ENCODE data around the gene ABCB8. TPM values are rescaled to one million over a fixed set of nuclear protein-coding genes. Genes with fewer than 3 reads are reported as not detected.

ABCB8 gene
- polyA plus RNA-seq, 12 donors, result 12.2 to 33.6 (median 18.1) TPM; not detected in 1

- DNase-seq, result no peak
These were observed 55.5 kb downstream of the ABCB8 start for GRCh38 chr7:151083824-151084160.

- no peak for DNase-seq
These were observed 57.1 kb downstream of the ABCB8 start for GRCh38 chr7:151085329-151085690.

GRCh38 chr7:151085691-151086620 lies 57.7 kb downstream of the ABCB8 start, which contains the start of gene AGAP3:
AGAP3 (plus strand) TSS chr7:151086475; CDS start chr7:151086742, 267 bp downstream.
- DNase-seq, result peak; percentile 85

- no peak for DNase-seq
These were observed 58.6 kb downstream of the ABCB8 start for GRCh38 chr7:151086802-151087244.

GRCh38 chr7:151087245-151088018 lies 59.2 kb downstream of the ABCB8 start:
- DNase-seq, result no peak

- no peak for DNase-seq
These were observed 60.0 kb downstream of the ABCB8 start for GRCh38 chr7:151088019-151088855.

GRCh38 chr7:151088856-151089699 lies 60.8 kb downstream of the ABCB8 start:
- no peak for DNase-seq

GRCh38 chr7:151089893-151090730 lies 61.9 kb downstream of the ABCB8 start:
- no peak for DNase-seq

GRCh38 chr7:151091003-151091402 lies 62.8 kb downstream of the ABCB8 start:
- no peak for DNase-seq

- no peak for DNase-seq
These were observed 63.2 kb downstream of the ABCB8 start for GRCh38 chr7:151091431-151091830.

GRCh38 chr7:151091988-151092387 lies 63.7 kb downstream of the ABCB8 start:
- DNase-seq, result no peak

- DNase-seq, result no peak
These were observed 65.5 kb downstream of the ABCB8 start for GRCh38 chr7:151093748-151094147.

- DNase-seq, result no peak
These were observed 66.4 kb downstream of the ABCB8 start for GRCh38 chr7:151094675-151095074.

- no peak for DNase-seq
These were observed 67.0 kb downstream of the ABCB8 start for GRCh38 chr7:151095123-151095797.

- DNase-seq, result no peak
These were observed 67.7 kb downstream of the ABCB8 start for GRCh38 chr7:151095828-151096475.
